GM18520 (cell line): ENCODE data around the gene SOHLH2.

ENCODE experiments used
- ATAC-seq: cut with Tn5 transposase; IDR thresholded peaks from one replicate; pipeline ENCODE4 v1.9.1; 2021; ENCODE audit not compliant: unreplicated experiment

The SOHLH2 gene

DNA sequence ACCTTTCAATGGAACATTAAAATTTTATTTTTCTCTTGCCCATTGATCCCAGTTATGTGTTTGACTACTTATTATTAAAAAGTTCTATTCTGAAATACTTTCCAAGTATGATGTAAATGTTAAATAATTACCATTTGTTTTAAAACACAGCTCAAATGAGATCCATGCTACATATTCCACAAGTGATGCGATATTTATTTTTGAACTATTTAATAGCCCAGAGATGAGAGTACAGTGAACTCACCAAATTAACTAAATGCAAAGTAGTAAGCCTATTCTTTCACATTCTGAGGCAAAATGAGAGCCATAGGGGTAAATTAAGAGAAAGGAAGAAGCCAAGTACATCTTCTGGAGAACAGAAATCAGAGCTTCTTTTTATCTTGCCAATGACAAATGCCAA, 82.0 kb downstream of the SOHLH2 start:
- no peak for ATAC-seq

GRCh38 chr13:36131931-36132297, 82.4 kb downstream of the SOHLH2 start:
- no peak for ATAC-seq

GRCh38 chr13:36131222-36131930, 83.0 kb downstream of the SOHLH2 start, which contains the start of gene DCLK1:
TSS of gene DCLK1 (minus strand) at chr13:36131382.
- no peak for ATAC-seq

- ATAC-seq, result no peak
Observed at GRCh38 chr13:36130552-36131221, 83.7 kb downstream of the SOHLH2 start.

DNA sequence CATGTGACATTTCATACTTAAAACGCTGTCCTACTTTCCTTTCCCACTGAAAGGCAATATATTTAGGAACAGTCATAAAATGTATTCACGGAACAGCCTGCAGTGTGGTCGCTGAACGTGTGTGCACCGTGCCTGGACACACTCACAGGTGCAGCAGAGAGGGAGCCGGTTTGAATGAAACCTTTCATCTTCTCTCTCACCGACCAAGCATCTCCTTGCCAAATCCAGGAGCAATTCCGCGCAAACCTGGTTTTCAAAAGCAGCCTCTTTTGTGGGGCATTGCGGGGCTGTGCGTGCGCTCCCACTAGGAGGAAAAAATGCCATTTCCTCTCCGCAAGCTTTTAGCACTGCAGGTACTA, 84.2 kb downstream of the SOHLH2 start:
- no peak for ATAC-seq

DNA sequence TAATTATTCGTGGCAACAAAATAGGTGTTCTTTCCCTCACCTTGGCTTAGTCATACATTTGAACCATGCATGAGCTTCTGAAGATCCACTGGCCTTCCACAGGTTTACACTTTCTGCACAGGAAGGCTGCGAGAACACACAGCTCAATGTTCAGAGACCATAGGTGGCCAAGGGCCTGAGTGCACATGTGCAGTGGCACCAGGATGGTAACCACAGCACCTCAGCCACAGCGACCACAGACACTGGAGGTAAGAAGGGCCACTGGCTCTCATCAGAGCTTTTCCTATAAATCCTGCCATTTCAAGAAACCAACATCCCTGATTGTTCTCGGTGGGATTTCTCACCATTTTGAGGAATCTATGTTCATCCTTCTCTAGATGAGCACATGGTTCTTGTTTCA, 84.8 kb downstream of the SOHLH2 start:
- ATAC-seq, result no peak

DNA sequence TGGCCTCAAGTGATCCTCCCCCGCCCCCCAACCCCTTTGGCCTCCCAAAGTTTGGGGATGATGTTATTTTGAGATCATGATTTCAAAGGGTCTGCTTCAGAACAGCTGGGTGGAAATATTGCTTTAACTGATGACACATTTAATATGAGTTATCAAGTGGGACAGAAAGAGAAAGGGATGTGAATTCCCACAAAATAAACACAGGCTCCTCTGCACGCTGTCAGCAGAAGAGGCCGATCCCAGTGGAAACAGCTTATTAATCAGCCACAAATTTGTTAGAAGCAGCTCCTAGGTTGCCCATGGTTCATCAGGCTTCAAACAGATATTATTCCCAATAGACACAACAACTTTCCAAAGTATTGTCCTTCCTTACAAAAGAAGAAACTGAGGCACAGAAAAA, 87.9 kb downstream of the SOHLH2 start:
- ATAC-seq, result no peak

DNA sequence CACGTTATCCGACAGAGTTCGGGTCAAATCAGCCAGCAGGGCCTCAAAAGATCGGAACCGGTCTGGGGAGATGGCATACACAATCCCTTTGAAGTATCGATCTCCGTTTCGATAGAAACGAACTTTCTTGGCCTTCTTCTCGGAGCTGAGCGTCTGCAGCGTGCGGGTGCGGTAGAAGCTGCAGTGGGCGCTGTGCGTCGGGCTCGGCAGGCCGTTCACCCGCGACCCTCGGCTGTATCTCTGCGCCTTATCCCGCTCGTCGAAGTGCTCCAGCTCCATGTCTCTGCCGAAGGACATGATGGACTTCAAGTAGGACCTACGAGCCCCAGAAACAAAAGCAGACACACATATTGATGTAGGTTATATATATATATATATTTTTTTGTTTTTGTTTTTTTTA, 88.5 kb downstream of the SOHLH2 start:
- no peak for ATAC-seq

GRCh38 chr13:36124236-36124822, 90.0 kb downstream of the SOHLH2 start:
- no peak for ATAC-seq
